Adrenal gland (tissue), 12 donors: ENCODE measurements around the gene CPT1A. TPM values are rescaled to one million over a fixed set of nuclear protein-coding genes. Genes with fewer than 3 reads are reported as not detected.

ENCODE experiments used
- DNase-seq, 7 donors: peaks; one replicate each; pipeline ENCODE4 v3.0.0-alpha.2; 2019 to 2020
- H3K27ac ChIP-seq, 5 donors: fragments of 200-600 bp; sonication (generic) in 4 of 5; 1 replicate in 3 of 5; 2 replicates in 2 of 5; pipeline versions ENCODE4 v1.5.1 to v1.8.0; 2016 to 2020; ENCODE audit warnings: mild to moderate bottlenecking in 1 of 5
- H3K27me3 ChIP-seq: fragments of 200-600 bp; 2 replicates; pipeline ENCODE4 v1.8.0; 2021
- H3K36me3 ChIP-seq, 2 donors: fragments of 200-600 bp; replicated peaks in 1 of 2; 1 replicate in 1 of 2; 2 replicates in 1 of 2; pipeline versions ENCODE4 v1.5.1 to v1.8.0; 2018 to 2022
- H3K4me1 ChIP-seq, 2 donors: fragments of 200-600 bp; replicated peaks in 1 of 2; 1 replicate in 1 of 2; 2 replicates in 1 of 2; pipeline versions ENCODE4 v1.5.1 to v1.8.0; 2018 to 2021
- H3K4me3 ChIP-seq, 4 donors: fragments of 200-600 bp; sonication (generic) in 3 of 4; one replicate each; pipeline ENCODE4 v1.5.1; 2016 to 2018
- H3K9me3 ChIP-seq, 3 donors: fragments of 200-600 bp; sonication (generic) in 1 of 3; replicated peaks in 1 of 3; 1 replicate in 2 of 3; 2 replicates in 1 of 3; pipeline versions ENCODE4 v1.5.1 to v1.8.0; 2016 to 2021
- CTCF ChIP-seq, 6 experiments: fragments of 450-650 bp in 4 of 6; fragments of 200-600 bp in 2 of 6; sonication (generic) in 1 of 6; IDR thresholded peaks; 1 replicate in 5 of 6; 2 replicates in 1 of 6; pipeline versions ENCODE4 v1.5.1 to v1.8.0; 2016 to 2021; ENCODE audit warnings: antibody characterized with exemption in 6 of 6, mild to moderate bottlenecking in 2 of 6, moderate library complexity in 1 of 6
- POLR2A ChIP-seq, 2 donors: fragments of 450-650 bp; IDR thresholded peaks; one replicate each; pipeline ENCODE4 v1.6.1; 2017; ENCODE audit warnings: antibody characterized with exemption in 2 of 2, mild to moderate bottlenecking in 2 of 2, moderate library complexity in 1 of 2
- WGBS, 4 donors: extraction: QIAGEN DNeasy Blood & Tissue Kit in 2 of 4; methylation state at CpG; one replicate each; pipeline versions ENCODE4 v1.1.5 to v1.1.7; 2013 to 2017; 5-methylcytosine and 5-hydroxymethylcytosine counted together
- intact Hi-C, 2 donors: fragments of 100-400 bp; cut with DNase I; formaldehyde crosslinking; loops; one replicate each; pipeline versions ENCODE4 v1.14.1 to v1.15.0; 2022 to 2023
- polyA plus RNA-seq, 3 donors: library from polyadenylated mRNA; stranded (reverse); fragments of 200-250 nt in 2 of 3; fragments of 350-450 nt in 1 of 3; fragmentation: Illumina TruSeq in 1 of 3; extraction: RNeasy Lipid Tissue Mini Kit (QIAGEN cat#74804) in 1 of 3; gene quantifications; one replicate each; pipeline ENCODE4 v1.2.3, GENCODE V29; 2013 to 2014
- total RNA-seq, 9 donors: library from RNA; depleted of rRNA in 4 of 9; stranded (reverse); fragments of >200 nt in 4 of 9; fragments of 120-200 nt in 1 of 9; fragmentation: NEBNext Ultra II Directional in 1 of 9; extraction: Animal tissue kit (Norgen Biotek cat#: 25700) in 1 of 9; gene quantifications; one replicate each; pipeline versions ENCODE4 v1.1.0 to v1.2.4, GENCODE V29; 2013 to 2023
- donor health status: healthy with polysubstance abuse.
- donor health status: Bipolar disorder and iron deficiency.
- donor health status: DM: yes; HTN: yes; CAD: no.
- donor health status: DM: no; HTN: no; CAD: no.
- donor health status: DM: no; HTN: no; CAD: no.
- donor health status: DM: yes; HTN: yes; CAD: no.

The CPT1A gene
- total and polyA plus RNA-seq, 12 donors = 15.2 to 140 (median 66.0) TPM

GRCh38 chr11:68782711-68783110 is 59.0 kb downstream of the CPT1A start:
- no peak overlapping the region for H3K27ac ChIP-seq
- no peak for TF ChIP-seq CTCF (IDR thresholded peaks at IDR 0.05)
- TF ChIP-seq POLR2A (IDR thresholded peaks at IDR 0.05) = no peak
- peaks cover 0 to 84% of the 10 kb centered on the region in 2 donors for H3K36me3 ChIP-seq
- H3K4me1 ChIP-seq = peaks cover 0 to 3% of the 10 kb centered on the region in 2 donors
- no peaks in the 10 kb centered on the region for H3K9me3 ChIP-seq
- intact Hi-C loops = no loop called here
- DNase-seq = no peak
- H3K27me3 ChIP-seq = no peaks in the 10 kb centered on the region
- no peak overlapping the region for H3K4me3 ChIP-seq
- 97 to 100% (median 98%) methylated on average over 6 to 26 of the region's 26 CpGs for WGBS, 4 donors

- Histone ChIP-seq H3K36me3 (peaks cover 0 to 90% of the 10 kb centered on the region in 2 donors), H3K4me1 (peaks cover 0 to 3% of the 10 kb centered on the region in 2 donors), H3K27ac (no peak overlapping the region), H3K27me3 (no peaks in the 10 kb centered on the region), H3K9me3 (no peaks in the 10 kb centered on the region), H3K4me3 (no peak overlapping the region)
- peak in 6 of 7 donors; percentile 71 to 84 (median 78) for DNase-seq
- no peak for TF ChIP-seq CTCF (IDR thresholded peaks at IDR 0.05)
- TF ChIP-seq POLR2A (IDR thresholded peaks at IDR 0.05) = no peak
- 51 to 86% (median 73%) methylated on average over 1 to 4 of the region's 4 CpGs for WGBS, 4 donors
- intact Hi-C loops = no loop called here
These were observed 60.9 kb downstream of the CPT1A start for GRCh38 chr11:68780829-68781228.

- Histone ChIP-seq H3K4me1 (peaks cover 0 to 3% of the 10 kb centered on the region in 2 donors), H3K27ac (peak overlapping the region in 3 of 5 donors; percentile 7 to 56 (median 7)), H3K27me3 (no peaks in the 10 kb centered on the region), H3K4me3 (no peak overlapping the region), H3K36me3 (peaks cover 0 to 96% of the 10 kb centered on the region in 2 donors), H3K9me3 (no peaks in the 10 kb centered on the region)
- peak in 6 of 7 donors; percentile 43 to 80 (median 62) for DNase-seq
- intact Hi-C loops = no loop called here
- WGBS, 4 donors = 46 to 71% (median 50%) methylated on average over 7 of the region's 7 CpGs
- TF ChIP-seq CTCF (IDR thresholded peaks at IDR 0.05) = no peak
- no peak for TF ChIP-seq POLR2A (IDR thresholded peaks at IDR 0.05)
These were observed 63.5 kb downstream of the CPT1A start for GRCh38 chr11:68778205-68778604.

- Histone ChIP-seq H3K36me3 (peaks cover 0 to 99% of the 10 kb centered on the region in 2 donors), H3K4me3 (no peak overlapping the region), H3K27ac (no peak overlapping the region), H3K9me3 (no peaks in the 10 kb centered on the region), H3K27me3 (no peaks in the 10 kb centered on the region), H3K4me1 (peaks cover 0 to 3% of the 10 kb centered on the region in 2 donors)
- DNase-seq = no peak
- intact Hi-C loops = no loop called here
- WGBS, 4 donors = 86 to 91% (median 89%) methylated on average over 20 of the region's 20 CpGs
- TF ChIP-seq POLR2A (IDR thresholded peaks at IDR 0.05) = no peak
- TF ChIP-seq CTCF (IDR thresholded peaks at IDR 0.05) = no peak
These were observed 65.1 kb downstream of the CPT1A start for GRCh38 chr11:68776442-68777235.
